NCI-H146 treated with DMSO at 0.1 percent for 48 hours (cell line): Measurements from ENCODE around the gene CLDN20.
"Not testable (repeated sequence)": the region's sequence is repeated elsewhere in the genome, so short reads cannot be mapped to it uniquely, and the experiment has no call there.

ENCODE experiments used
- DNase-seq: peaks from one replicate; lab custom pipeline; 2025; ENCODE audit not compliant: unreplicated experiment; lab: John Stamatoyannopoulos, UW

Gene CLDN20

DNA sequence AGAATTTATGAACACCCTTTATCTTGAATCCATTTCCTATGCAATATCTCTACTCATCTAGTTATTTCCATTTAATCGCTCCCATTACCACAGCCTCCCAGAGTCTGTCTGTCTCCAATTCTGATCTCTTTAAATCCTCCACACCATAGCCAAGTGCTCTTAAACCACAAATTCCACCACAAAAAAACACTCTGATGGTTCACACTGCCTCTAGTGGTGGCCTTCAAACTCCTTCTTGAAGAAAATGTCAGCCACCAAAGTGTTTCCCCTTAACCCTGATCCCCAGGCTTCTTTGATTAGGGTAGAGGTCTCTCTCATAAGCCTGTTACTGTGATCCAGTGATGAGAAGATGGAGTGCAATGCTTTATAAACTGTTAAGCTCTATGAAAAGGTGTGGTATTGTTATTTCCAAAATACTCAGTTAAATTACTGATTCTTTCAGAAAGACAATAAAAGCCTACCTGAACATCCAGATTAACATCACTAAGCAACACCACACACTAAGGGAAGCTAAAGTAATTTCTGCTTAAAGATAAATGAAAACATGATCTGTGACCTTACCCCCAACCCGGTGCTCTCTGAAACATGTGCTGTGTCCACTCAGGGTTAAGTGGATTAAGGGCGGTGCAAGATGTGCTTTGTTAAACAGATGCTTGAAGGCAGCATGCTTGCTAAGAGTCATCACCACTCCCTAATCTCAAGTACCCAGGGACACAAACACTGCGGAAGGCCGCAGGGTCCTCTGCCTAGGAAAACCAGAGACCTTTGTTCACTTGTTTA lies 4.5 kb downstream of the CLDN20 start:
- not testable (repeated sequence) for DNase-seq

DNA sequence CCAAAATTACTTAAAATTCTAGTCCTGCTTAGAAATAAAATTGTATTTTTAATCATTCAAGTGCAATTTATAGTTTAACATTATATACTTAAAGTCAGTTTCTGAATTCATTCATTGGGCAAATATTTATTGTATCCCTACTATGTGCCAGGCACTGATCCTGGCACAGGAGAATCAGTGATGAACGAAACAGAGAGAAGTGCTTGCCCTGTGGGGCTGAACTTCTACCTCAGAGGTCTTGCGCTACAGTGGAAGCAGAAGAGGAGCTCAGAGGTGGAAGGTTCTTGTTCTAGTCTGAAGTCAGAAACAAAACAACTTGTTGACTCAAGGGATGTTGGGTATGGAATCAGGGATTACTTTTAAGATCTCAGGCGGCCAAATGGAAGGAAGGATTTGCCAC lies 6.0 kb downstream of the CLDN20 start:
- no peak for DNase-seq

DNA sequence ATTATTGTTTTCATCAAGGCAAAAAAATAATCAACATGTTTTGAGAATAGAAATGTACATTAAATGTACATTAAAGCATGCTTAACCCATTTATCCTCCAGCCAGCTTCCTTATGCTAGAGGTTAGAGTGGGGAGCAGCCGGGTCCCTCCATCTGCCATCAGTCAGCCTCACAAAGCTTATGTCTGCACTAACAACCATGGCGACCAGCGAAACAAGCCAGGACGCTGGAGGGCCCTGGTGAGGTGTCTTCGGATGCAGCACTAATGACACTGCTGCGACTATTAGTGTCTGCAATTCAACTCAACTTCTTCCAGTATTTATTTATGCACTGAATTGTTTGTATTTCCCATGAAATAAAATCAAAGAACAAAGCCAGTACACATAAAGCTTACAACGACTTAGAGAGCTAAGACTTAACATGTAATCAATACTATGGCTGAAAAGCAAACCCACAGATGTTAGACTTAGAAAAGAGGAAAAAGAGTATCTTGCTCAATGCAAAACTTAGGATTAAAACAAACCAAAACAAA lies 6.8 kb downstream of the CLDN20 start:
- peak; percentile 34 for DNase-seq

DNA sequence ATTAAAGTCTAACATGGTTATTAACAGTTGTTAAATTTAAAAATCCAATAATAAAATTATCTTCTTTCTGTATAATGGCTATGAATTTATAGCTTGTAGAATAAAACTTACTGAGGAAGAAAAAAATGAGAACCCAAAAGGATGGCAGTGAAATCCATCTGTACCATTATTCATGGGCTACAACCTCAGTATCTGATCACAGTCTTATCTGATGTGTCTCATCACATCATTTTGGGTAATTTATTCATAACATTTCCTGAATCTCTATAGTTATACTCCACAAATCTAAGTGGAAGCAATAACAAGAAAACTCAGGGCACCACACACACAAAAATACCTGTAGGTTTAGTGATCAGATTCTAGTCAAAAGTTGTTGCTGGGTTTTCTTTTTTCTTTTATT lies 7.3 kb downstream of the CLDN20 start:
- no peak for DNase-seq

DNA sequence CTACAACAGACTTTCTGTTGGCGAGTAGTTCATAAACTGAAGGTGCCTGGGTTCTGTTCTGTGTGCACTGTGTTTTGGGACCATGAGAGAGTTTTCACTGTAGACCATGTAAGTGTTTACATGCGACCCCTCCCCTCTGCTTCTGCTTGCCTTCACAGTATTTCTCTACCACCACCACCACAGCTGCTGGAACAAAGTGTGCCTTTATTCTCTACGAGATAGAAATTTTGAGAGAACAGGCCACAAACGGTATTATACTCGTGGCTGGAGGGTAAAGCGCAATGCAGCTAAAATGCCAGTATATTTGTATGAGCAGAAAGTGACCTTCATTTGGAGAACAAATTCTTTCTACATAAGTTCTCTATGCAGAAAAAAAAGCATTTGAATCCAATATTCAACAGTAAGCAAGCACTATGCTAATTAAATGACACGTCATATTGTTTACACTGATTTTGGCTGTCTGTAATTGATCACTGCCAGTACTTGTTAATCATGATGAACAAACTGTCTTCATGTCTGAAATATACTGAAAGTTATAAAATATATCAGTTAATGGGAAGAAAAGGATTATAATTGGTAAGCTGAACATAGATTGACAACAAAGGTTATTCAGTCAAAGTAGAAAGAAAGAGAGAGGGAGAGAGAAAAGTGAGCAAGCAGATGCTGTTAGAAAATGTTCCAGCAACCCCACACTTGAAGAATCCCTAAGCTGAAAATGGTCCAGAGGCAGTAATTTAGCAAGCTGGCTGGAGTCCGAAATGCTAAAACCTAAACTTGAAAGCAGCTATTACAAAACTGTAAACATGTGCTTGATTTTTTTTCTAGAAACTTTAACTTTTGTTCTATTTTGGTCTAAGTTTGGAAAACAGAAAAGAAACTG lies 8.8 kb downstream of the CLDN20 start:
- no peak for DNase-seq

DNA sequence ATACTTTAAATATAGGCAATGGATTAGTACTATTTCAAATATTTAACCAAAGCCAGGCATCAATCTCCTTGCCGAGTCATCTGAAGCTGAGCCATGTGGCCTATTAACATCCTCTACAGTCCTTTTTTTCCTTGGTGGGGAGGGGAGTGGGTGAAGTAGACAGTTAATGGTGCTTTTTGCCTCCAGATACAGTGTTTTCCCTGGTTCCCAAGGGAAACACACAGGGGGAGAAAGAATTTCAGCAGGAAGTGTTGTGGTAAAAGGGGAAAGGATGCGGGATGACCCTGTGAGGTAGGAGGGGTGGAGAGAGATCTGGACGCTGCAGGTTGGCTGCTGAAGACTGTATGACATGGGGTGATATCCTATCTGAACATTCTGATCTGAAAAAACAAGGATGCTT lies 9.6 kb downstream of the CLDN20 start:
- no peak for DNase-seq

DNA sequence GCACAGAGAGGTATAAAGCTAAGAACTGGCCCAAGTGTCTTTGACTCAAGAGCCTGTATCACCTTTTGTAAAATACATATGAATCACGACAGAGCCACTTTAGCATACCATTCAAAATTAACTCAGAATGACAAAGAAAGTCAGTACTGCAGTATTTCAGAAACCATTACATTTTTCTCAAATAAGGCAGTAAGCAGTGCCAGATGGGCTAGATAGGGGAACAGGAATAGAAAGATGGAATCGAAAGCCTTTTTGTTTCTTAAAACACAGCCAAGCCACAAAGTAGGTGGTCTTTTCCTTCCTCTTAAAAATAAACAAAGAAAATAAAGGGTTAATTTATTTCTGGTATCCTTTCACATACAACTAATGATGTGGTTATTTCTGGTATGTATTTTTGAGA lies 10.3 kb downstream of the CLDN20 start:
- DNase-seq: no peak

DNA sequence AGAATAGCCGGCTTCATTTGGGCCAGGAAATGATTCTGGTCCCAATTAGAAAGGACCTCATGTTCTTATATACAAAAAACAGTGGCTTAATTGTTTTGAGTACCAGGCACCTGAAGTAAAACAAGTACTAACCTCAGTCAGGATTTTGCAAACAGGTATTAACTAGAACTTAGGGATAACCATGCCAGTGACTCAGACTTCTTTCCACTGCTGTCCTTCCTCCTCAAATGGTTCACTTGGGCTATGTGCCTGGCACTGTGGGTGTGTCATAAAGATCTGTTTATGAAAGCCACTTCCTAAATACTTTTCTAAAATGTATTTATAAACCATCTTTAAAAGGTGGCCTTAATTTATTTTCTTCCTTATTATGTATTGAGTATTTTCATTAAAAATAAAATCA lies 10.7 kb downstream of the CLDN20 start:
- DNase-seq: no peak

DNA sequence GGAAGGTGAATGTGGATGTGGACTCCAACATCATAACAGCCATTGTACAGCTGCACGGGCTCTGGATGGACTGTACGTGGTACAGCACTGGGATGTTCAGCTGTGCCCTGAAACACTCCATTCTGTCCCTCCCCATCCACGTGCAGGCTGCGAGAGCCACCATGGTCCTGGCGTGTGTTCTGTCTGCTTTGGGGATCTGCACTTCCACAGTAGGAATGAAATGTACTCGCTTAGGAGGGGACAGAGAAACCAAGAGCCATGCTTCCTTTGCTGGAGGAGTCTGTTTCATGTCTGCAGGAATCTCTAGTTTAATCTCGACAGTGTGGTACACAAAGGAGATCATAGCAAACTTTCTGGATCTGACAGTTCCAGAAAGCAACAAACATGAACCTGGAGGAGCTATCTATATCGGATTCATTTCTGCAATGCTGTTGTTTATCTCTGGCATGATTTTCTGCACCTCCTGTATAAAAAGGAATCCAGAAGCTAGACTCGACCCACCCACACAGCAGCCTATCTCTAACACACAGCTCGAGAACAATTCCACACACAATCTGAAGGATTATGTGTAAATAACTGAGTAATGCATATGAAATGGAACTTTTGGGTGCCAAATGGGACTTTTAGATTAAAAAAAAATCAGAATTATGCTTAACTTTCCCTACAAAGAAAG lies 12.1 kb downstream of the CLDN20 start:
- DNase-seq: no peak

DNA sequence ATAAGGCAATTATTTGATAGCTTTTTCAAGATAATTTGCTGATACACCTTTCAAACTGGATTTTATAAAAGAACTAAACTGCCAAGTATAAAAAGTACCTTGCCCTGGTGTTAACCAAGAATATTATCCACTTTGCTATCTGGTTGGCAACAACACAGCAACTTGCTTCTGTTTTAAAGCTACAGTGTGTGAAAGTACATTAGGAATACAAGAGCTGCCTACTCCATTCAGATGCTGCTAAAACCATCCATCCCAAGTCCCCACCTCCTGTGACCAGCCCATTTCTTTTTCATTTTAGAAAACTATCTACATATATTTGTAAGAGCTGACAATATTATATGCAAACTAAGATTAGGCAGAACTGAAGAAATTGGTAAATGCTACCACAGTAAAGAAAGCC lies 12.8 kb downstream of the CLDN20 start:
- DNase-seq: no peak

DNA sequence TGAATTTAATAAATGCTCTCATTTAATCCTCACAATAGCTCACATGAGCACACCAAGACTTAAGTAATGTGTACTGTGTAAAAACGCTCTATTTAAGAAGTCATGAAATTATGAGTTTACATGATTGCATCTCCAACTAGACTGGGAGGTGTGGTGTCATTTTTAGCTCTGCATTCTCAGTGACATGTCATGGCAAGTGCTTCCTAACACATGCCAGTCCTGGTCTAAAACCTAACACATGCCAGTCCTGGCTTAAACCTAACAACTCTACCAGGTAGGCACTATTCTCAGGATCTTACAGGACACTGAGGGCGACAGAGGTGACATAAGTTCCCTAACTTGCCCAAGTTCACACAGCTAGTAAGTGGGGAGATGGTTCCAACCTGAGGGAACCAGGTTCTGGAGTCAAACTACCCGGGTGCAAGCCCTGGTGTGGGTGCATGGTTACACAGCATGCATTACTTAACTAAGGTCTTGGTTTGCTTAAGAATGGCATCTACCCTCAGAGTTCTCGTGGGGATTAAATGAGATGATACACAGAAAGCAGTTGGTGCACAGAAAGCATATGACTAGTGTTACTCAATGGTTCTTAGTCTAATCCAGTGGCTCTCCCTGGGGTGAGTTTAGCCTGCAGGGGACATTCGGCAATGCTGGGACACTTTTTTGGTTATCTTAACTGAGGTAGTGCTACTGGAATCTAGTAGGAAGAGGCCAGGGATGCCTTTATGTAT lies 14.7 kb downstream of the CLDN20 start:
- no peak for DNase-seq

DNA sequence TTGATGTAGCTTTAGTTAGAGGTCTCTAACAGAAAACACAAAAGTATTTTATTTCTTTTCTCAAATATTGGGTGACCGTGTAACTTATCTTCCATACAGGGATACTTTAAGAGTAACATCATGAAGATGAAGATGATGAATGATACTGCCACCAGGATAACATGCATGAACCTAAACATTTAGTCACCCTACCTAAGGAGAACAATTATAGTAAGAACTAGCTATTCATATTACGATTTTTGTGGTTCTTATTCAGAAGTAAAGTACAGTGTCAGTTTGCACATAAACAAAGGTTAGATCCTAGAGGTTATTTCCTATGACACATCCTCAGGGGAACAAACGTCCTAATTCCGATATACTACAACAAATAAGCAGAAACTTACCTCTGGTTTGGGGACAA lies 21.0 kb downstream of the CLDN20 start:
- DNase-seq: no peak

DNA sequence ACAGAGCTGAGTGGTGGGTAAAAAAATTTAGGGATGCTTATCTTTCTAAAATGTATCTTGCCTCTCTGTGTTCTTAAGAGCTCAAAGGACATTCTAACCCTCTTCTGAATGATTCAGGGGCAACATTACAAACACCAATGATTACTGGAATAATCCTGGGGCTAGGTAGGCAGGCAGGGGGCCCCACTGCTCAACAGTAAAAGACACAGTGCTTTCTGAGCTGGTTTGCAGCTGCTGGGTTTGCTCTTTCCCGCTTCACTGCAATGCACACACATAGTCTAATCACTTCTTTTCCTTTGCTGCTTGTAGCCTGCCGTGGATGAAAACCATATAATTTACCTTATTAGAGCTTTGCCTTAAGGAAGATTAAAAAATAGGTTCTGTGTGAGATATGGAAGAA lies 23.9 kb downstream of the CLDN20 start:
- peak; percentile 51 for DNase-seq

DNA sequence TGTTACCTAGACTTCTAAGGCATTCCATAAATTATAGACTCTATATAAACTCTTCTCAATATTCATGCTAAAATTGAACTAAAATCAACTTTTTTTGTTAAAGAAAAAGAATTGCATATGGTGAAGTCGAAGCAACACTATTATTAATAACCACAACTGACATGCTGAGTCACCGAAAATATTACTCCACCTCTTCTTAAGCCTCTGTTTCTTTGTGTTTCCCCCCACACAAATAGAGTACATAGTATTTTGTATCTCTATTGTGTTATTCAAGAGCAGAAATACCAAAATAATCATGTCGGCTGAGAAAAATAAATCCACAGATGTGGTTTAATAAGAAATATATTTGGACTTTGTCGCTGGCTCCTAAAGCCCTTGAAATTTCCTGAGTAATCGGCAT lies 26.7 kb downstream of the CLDN20 start:
- no peak for DNase-seq

DNA sequence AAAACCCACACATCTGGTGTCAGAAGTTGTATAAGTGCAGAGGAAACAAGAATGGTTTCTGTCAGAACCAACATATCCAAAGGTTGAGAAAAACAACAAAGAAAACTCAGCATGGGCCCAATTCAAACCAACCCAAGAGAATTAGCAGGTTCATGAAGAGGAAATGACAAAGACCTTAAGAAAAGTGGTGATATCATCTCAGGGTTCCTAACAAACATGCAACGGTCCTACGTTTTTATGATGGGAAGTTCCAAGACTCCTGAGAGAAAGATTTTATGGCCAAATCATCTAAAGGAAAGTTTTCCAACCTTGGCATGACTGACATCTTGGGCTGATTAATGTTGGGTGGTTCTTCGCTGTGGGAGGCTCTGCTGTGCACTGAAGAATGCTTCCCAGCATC lies 27.5 kb downstream of the CLDN20 start:
- no peak for DNase-seq

DNA sequence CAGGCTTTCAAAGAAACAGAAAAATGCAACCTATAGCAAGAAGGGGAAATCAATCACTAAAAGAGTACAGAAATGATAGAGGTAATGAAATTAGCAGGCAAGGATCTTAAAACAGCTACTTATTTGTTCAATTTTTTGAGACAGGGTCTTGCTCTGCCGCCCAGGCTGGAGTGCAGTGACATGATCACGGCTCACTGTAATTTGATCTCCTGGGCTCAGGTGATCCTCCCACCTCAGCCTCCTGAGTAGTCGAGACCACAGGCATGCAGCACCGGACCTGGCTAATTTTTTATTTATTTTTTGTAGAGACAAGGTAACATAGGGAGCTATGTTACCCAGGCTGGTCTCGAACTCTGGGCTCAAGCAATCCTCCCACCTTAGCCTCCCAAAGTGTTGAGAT lies 28.9 kb downstream of the CLDN20 start:
- no peak for DNase-seq

DNA sequence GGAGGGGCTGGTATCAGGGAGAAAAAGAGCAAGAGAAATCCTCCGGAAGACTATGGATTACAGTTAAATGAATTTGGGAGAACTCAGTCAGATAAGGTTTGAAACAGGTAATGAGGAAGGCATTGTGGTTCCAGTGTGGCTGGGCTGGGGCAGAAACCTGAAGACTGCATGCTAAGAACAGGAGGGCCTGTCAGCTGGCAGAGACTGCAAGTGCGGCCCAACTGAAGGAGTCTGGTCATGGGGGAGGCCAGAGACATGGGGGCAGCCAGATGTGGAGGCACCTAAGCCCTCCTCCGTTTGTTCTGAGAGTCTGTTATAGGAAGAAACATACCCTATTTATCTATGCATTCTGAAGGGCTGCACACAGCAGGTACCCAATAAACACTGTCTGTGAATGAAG lies 33.9 kb downstream of the CLDN20 start:
- no peak for DNase-seq

DNA sequence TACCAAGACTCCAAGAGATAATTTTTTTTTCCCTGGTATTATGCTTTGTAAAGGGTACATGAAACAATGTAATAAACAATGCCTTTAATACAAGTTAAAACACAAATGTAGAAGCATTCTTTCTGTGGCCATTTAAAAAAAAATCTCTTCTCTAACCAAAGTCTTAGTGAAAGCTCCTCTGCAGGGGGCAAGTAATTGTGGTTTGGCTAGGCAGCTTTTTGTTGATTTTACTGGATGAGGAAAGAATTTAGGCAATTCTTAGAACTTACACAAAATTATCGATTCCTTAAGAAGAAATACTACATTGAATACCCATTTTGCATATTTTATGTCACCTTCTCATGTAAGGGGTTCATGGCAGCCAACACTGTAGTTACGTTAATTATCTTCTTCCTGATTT lies 38.1 kb downstream of the CLDN20 start:
- no peak for DNase-seq

DNA sequence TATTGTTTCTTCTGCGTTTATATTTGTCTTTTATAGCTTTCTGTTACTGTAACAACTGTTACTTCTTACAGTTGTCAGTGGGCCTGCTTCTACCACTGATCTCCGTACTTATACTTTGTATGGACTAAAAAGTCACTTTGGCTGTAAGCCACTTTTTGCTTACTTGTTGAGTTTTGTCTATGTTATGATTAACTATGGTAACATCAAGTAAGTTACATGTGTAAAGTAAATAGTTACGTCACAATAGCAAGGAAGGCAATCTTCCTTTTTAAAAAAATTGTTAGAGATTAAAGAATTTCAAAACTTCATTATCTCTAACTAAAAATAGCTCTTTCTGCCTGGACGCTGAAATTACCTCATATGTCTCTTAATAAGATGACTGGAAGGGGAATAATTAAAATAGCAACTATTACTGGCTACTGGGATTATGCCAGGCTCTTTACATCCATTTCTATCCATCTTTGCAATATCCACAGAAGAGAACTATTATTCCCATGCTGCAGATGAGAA lies 39.6 kb downstream of the CLDN20 start:
- no peak for DNase-seq

DNA sequence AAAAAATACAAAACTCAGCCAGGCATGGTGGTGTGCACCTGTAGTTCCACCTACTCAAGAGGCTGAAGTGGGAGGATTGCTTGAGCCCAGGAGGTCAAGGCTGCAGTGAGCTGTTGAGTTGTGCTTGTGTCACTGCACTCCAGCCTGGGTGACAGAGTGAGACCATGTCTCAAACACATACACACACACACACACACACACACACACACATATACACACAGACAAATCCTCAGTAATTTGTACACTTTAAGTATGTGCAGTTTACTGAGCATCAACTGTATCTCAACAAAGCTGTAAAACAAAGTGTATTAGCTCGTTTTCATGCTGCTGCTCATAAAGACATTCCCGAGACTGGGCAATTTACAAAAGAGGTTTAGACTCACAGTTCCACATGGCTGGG lies 43.1 kb downstream of the CLDN20 start:
- DNase-seq: no peak

DNA sequence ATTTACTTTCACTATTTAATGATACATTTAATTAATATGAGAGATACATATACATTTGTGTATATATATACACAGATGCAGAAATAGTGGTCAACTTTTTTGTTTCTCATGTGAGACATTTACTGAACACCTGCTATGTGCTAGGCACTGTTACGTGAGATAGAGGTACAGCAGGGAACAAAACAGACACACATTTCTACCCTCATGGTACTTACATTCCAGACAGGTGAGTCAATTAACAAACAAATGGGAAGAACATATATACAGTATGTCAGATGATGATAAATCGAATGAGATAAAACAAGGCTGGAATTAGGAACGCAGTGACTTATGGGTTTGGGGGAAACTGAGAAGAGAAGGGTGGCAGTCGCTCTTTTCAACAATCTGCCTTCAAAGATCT lies 45.3 kb downstream of the CLDN20 start:
- DNase-seq: no peak
